NCI-H128 (cell line): ENCODE measurements around the gene KCNMA1.

Experiments
- DNase-seq: peaks from one replicate; lab custom pipeline; 2025; ENCODE audit not compliant: unreplicated experiment; lab: John Stamatoyannopoulos, UW

Gene KCNMA1

GRCh38 chr10:77176232-77176631 lies 461.4 kb downstream of the KCNMA1 start:
- no peak for DNase-seq

- DNase-seq, result no peak
Measured at GRCh38 chr10:77175631-77176222, 461.9 kb downstream of the KCNMA1 start.

GRCh38 chr10:77173615-77174461 lies 463.8 kb downstream of the KCNMA1 start:
- DNase-seq, result peak; percentile 40

GRCh38 chr10:77172086-77172485 lies 465.5 kb downstream of the KCNMA1 start:
- DNase-seq, result no peak

GRCh38 chr10:77168861-77169260 lies 468.7 kb downstream of the KCNMA1 start:
- no peak for DNase-seq

- DNase-seq, result no peak
Measured at GRCh38 chr10:77168161-77168560, 469.4 kb downstream of the KCNMA1 start.

- peak; percentile 55 for DNase-seq
Measured at GRCh38 chr10:77165445-77166208, 472.0 kb downstream of the KCNMA1 start.

- no peak for DNase-seq
Measured at GRCh38 chr10:77164616-77165311, 472.8 kb downstream of the KCNMA1 start.

- DNase-seq, result no peak
Measured at GRCh38 chr10:77163670-77164348, 473.8 kb downstream of the KCNMA1 start.

GRCh38 chr10:77162697-77163096 lies 474.9 kb downstream of the KCNMA1 start:
- no peak for DNase-seq

GRCh38 chr10:77160679-77161078 lies 476.9 kb downstream of the KCNMA1 start:
- DNase-seq, result peak; percentile 44

- no peak for DNase-seq
Measured at GRCh38 chr10:77159538-77160110, 478.0 kb downstream of the KCNMA1 start.

- no peak for DNase-seq
Measured at GRCh38 chr10:77158666-77159065, 478.9 kb downstream of the KCNMA1 start.

GRCh38 chr10:77157248-77158019 lies 480.2 kb downstream of the KCNMA1 start:
- no peak for DNase-seq

GRCh38 chr10:77156406-77156879 lies 481.2 kb downstream of the KCNMA1 start:
- no peak for DNase-seq

GRCh38 chr10:77152256-77152655 lies 485.4 kb downstream of the KCNMA1 start:
- DNase-seq, result no peak

- DNase-seq, result no peak
Measured at GRCh38 chr10:77151408-77151807, 486.2 kb downstream of the KCNMA1 start.

- DNase-seq, result no peak
Measured at GRCh38 chr10:77149706-77150105, 487.9 kb downstream of the KCNMA1 start.

- DNase-seq, result no peak
Measured at GRCh38 chr10:77149001-77149400, 488.6 kb downstream of the KCNMA1 start.
